ENCODE measurements around the gene INPP5B. TPM values are rescaled to one million over a fixed set of nuclear protein-coding genes. Genes with fewer than 3 reads are reported as not detected.
"Not testable (repeated sequence)": the region's sequence is repeated elsewhere in the genome, so short reads cannot be mapped to it uniquely, and the experiment has no call there.

INPP5B gene
- total and polyA plus RNA-seq, 2 donors = 23.1 to 24.8 TPM

GRCh38 chr1:37907416-37908125 is 39.3 kb downstream of the INPP5B start:
- H3K4me1 ChIP-seq (ENCODE audit: control insufficient read depth in 2 of 2, insufficient read depth in 2 of 2, low read length in 2 of 2); H3K27ac ChIP-seq (ENCODE audit: low read depth in 1 of 2, low read length in 1 of 2); H3K36me3 ChIP-seq (ENCODE audit: control insufficient read depth in 2 of 2, insufficient read depth in 2 of 2, low read length in 1 of 2); DNase-seq (ENCODE audit: low read depth in 6 of 9, low spot score in 9 of 9); H3K4me3 ChIP-seq (ENCODE audit: low read length in 2 of 2); H3K27me3 ChIP-seq (ENCODE audit: control insufficient read depth in 2 of 2, insufficient read depth in 1 of 2, low read length in 1 of 2): not testable (repeated sequence)
- peaks cover 0 to 15% of the 10 kb centered on the region in 2 donors for H3K9me3 ChIP-seq (ENCODE audit: control insufficient read depth in 2 of 2, insufficient read depth in 1 of 2, low read length in 1 of 2)
- over 99% methylated on average over 6 of the region's 6 CpGs for WGBS

- not testable (repeated sequence) for H3K4me1 ChIP-seq (ENCODE audit: control insufficient read depth in 2 of 2, insufficient read depth in 2 of 2, low read length in 2 of 2); H3K36me3 ChIP-seq (ENCODE audit: control insufficient read depth in 2 of 2, insufficient read depth in 2 of 2, low read length in 1 of 2)
- 97% methylated on average over 3 of the region's 3 CpGs for WGBS
These were observed 40.3 kb downstream of the INPP5B start for GRCh38 chr1:37906591-37906990.

DNA sequence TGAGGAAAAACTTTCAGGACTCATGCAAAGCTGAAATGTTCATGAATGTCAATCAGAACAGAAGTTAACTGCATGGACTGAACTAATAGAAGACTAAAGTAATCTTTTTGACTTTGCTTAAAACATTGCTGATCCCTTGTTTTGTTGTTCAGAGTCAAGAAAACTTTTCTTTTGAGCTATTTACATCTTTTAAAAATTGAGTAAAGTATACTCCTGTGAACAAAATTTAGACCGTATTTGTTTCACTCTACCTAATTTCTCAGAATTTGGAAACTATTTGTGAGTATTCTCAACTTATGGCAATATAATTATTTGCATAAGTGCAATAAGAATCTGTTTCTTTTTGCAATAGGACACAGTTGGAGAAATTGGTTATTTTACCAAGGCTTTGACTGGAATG is 41.1 kb downstream of the INPP5B start:
- H3K9me3 ChIP-seq (ENCODE audit: control insufficient read depth in 2 of 2, insufficient read depth in 1 of 2, low read length in 1 of 2) = peaks cover 0 to 9% of the 10 kb centered on the region in 2 donors
- WGBS = 99% methylated on average over 1 of the region's 1 CpG
- H3K4me1 ChIP-seq (ENCODE audit: control insufficient read depth in 2 of 2, insufficient read depth in 2 of 2, low read length in 2 of 2) = no peaks in the 10 kb centered on the region
- H3K36me3 ChIP-seq (ENCODE audit: control insufficient read depth in 2 of 2, insufficient read depth in 2 of 2, low read length in 1 of 2) = no peaks in the 10 kb centered on the region
- no peak overlapping the region for H3K4me3 ChIP-seq (ENCODE audit: low read length in 2 of 2)
- no peaks in the 10 kb centered on the region for H3K27me3 ChIP-seq (ENCODE audit: control insufficient read depth in 2 of 2, insufficient read depth in 1 of 2, low read length in 1 of 2)
- H3K27ac ChIP-seq (ENCODE audit: low read depth in 1 of 2, low read length in 1 of 2) = no peak overlapping the region
- no peak for DNase-seq (ENCODE audit: low read depth in 6 of 9, low spot score in 9 of 9)

More at GRCh38 chr1:37906591-37906990, 40.3 kb downstream of the INPP5B start:
- not testable (repeated sequence) for H3K4me3 ChIP-seq (ENCODE audit: low read length in 2 of 2); H3K27ac ChIP-seq (ENCODE audit: low read depth in 1 of 2, low read length in 1 of 2); DNase-seq (ENCODE audit: low read depth in 6 of 9, low spot score in 9 of 9); H3K27me3 ChIP-seq (ENCODE audit: control insufficient read depth in 2 of 2, insufficient read depth in 1 of 2, low read length in 1 of 2)
- H3K9me3 ChIP-seq (ENCODE audit: control insufficient read depth in 2 of 2, insufficient read depth in 1 of 2, low read length in 1 of 2) = peaks cover 0 to 10% of the 10 kb centered on the region in 2 donors

DNA sequence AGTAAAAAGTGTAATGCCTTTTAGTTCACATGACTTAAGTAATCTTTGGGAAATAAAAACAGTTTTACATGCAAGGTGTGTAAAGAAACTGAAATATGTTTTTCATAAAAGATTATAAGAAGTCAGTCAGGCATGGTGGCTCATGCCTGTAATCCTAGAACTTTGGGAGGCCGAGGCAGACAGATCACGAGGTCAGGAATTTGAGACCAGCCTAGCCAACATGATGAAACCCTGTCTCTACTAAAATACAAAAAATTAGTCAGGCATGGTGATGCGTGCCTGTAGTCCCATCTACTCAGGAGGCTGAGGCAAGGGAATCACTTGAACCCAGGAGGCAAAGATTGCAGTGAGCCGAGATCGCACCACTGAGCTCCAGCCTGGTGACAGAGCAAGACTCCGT is 42.9 kb downstream of the INPP5B start:
- H3K9me3 ChIP-seq (ENCODE audit: control insufficient read depth in 2 of 2, insufficient read depth in 1 of 2, low read length in 1 of 2); H3K4me1 ChIP-seq (ENCODE audit: control insufficient read depth in 2 of 2, insufficient read depth in 2 of 2, low read length in 2 of 2); H3K27ac ChIP-seq (ENCODE audit: low read depth in 1 of 2, low read length in 1 of 2); H3K4me3 ChIP-seq (ENCODE audit: low read length in 2 of 2); DNase-seq (ENCODE audit: low read depth in 6 of 9, low spot score in 9 of 9); H3K27me3 ChIP-seq (ENCODE audit: control insufficient read depth in 2 of 2, insufficient read depth in 1 of 2, low read length in 1 of 2); H3K36me3 ChIP-seq (ENCODE audit: control insufficient read depth in 2 of 2, insufficient read depth in 2 of 2, low read length in 1 of 2): not testable (repeated sequence)
- 95% methylated on average over 6 of the region's 6 CpGs for WGBS

DNA sequence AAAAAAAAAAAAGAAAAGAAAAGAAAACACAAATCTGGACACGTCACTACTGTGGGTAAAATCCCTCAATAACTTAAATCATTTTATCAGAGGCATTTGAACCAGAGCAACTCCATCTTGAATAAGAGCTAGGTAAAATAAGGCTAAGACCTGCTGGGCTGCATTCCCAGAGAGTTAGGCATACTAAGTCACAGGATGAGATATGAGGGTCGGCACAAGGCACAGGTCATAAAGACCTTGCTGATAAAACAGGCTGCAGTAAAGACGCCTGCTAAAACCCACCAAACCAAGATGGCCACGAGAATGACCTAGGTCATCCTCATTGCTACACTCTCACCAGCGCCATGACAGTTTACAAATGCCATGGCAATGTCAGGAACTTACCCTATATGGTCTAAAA is 43.9 kb downstream of the INPP5B start:
- Histone ChIP-seq H3K27me3 (ENCODE audit: control insufficient read depth in 2 of 2, insufficient read depth in 1 of 2, low read length in 1 of 2) (no peaks in the 10 kb centered on the region), H3K4me1 (ENCODE audit: control insufficient read depth in 2 of 2, insufficient read depth in 2 of 2, low read length in 2 of 2) (no peaks in the 10 kb centered on the region), H3K9me3 (ENCODE audit: control insufficient read depth in 2 of 2, insufficient read depth in 1 of 2, low read length in 1 of 2) (peaks cover 0 to 9% of the 10 kb centered on the region in 2 donors), H3K36me3 (ENCODE audit: control insufficient read depth in 2 of 2, insufficient read depth in 2 of 2, low read length in 1 of 2) (no peaks in the 10 kb centered on the region), H3K4me3 (ENCODE audit: low read length in 2 of 2) (no peak overlapping the region), H3K27ac (ENCODE audit: low read depth in 1 of 2, low read length in 1 of 2) (no peak overlapping the region)
- no peak for DNase-seq (ENCODE audit: low read depth in 6 of 9, low spot score in 9 of 9)
- over 99% methylated on average over 5 of the region's 5 CpGs for WGBS

DNA sequence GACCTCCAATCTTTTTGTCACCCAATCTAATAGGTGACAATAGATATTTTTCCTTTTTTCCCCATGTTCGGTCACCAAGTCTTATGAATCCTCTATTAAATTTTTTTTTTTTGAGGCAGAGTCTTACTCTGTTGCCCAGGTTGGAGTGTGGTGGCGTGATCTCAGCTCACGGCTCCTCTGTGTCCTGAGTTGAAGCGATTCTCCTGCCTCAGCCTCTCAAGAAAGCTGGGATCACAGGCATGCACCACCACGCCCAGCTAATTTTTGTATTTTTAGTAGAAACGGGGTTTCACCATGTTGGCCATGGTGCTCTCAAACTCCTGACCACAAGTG is 45.0 kb downstream of the INPP5B start:
- DNase-seq (ENCODE audit: low read depth in 6 of 9, low spot score in 9 of 9) = no peak
- Histone ChIP-seq H3K27ac (ENCODE audit: low read depth in 1 of 2, low read length in 1 of 2) (no peak overlapping the region), H3K27me3 (ENCODE audit: control insufficient read depth in 2 of 2, insufficient read depth in 1 of 2, low read length in 1 of 2) (no peaks in the 10 kb centered on the region), H3K4me3 (ENCODE audit: low read length in 2 of 2) (no peak overlapping the region), H3K4me1 (ENCODE audit: control insufficient read depth in 2 of 2, insufficient read depth in 2 of 2, low read length in 2 of 2) (no peaks in the 10 kb centered on the region), H3K36me3 (ENCODE audit: control insufficient read depth in 2 of 2, insufficient read depth in 2 of 2, low read length in 1 of 2) (no peaks in the 10 kb centered on the region), H3K9me3 (ENCODE audit: control insufficient read depth in 2 of 2, insufficient read depth in 1 of 2, low read length in 1 of 2) (peaks cover 0 to 9% of the 10 kb centered on the region in 2 donors)
- 92% methylated on average over 6 of the region's 6 CpGs for WGBS

DNA sequence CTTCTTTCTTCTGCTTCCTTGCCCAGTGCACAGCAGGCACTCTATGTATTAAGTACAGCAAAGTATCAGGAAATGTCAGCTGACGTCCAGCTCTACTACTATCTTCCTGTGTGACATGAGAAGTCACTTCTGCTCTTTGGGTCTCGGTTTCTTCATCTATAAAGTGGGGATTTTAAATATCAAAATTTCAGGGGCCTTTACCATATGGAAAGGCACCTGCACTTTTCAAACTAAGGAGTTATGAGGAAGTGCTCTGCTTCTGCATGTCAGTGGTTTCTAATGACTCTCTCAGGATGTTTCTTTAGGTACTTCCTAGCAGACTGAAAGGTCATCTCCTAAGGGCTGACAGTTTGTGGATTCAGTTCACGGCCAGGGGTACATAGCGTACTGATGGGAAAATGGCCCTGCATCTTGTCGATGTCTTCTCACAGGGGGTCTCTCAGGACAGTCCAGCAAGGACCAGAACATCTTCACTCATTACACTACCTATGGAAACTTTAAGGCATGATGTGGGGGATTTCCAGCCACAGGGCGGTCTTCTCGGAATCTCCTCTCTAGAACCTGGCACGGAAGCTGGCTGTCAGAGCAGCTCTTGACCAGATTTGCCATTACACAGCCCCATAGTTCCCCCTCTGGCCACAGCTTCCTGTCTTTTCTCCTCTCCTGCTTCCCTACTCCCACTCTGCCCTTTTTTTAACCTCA is 45.5 kb downstream of the INPP5B start:
- peaks cover 0 to 5% of the 10 kb centered on the region in 2 donors for H3K9me3 ChIP-seq (ENCODE audit: control insufficient read depth in 2 of 2, insufficient read depth in 1 of 2, low read length in 1 of 2)
- H3K27ac ChIP-seq (ENCODE audit: low read depth in 1 of 2, low read length in 1 of 2) = peak overlapping the region; percentile 33 to 43
- WGBS = 65% methylated on average over 8 of the region's 8 CpGs
- no peak for DNase-seq (ENCODE audit: low read depth in 6 of 9, low spot score in 9 of 9)
- no peaks in the 10 kb centered on the region for H3K4me1 ChIP-seq (ENCODE audit: control insufficient read depth in 2 of 2, insufficient read depth in 2 of 2, low read length in 2 of 2)
- no peak overlapping the region for H3K4me3 ChIP-seq (ENCODE audit: low read length in 2 of 2)
- no peaks in the 10 kb centered on the region for H3K36me3 ChIP-seq (ENCODE audit: control insufficient read depth in 2 of 2, insufficient read depth in 2 of 2, low read length in 1 of 2)
- no peaks in the 10 kb centered on the region for H3K27me3 ChIP-seq (ENCODE audit: control insufficient read depth in 2 of 2, insufficient read depth in 1 of 2, low read length in 1 of 2)

- not testable (repeated sequence) for H3K9me3 ChIP-seq (ENCODE audit: control insufficient read depth in 2 of 2, insufficient read depth in 1 of 2, low read length in 1 of 2); H3K27me3 ChIP-seq (ENCODE audit: control insufficient read depth in 2 of 2, insufficient read depth in 1 of 2, low read length in 1 of 2); H3K27ac ChIP-seq (ENCODE audit: low read depth in 1 of 2, low read length in 1 of 2); H3K4me3 ChIP-seq (ENCODE audit: low read length in 2 of 2); H3K4me1 ChIP-seq (ENCODE audit: control insufficient read depth in 2 of 2, insufficient read depth in 2 of 2, low read length in 2 of 2); H3K36me3 ChIP-seq (ENCODE audit: control insufficient read depth in 2 of 2, insufficient read depth in 2 of 2, low read length in 1 of 2); DNase-seq (ENCODE audit: low read depth in 6 of 9, low spot score in 9 of 9)
- WGBS = 100% methylated on average over 3 of the region's 3 CpGs
These were observed 49.3 kb downstream of the INPP5B start for GRCh38 chr1:37897563-37897962.

DNA sequence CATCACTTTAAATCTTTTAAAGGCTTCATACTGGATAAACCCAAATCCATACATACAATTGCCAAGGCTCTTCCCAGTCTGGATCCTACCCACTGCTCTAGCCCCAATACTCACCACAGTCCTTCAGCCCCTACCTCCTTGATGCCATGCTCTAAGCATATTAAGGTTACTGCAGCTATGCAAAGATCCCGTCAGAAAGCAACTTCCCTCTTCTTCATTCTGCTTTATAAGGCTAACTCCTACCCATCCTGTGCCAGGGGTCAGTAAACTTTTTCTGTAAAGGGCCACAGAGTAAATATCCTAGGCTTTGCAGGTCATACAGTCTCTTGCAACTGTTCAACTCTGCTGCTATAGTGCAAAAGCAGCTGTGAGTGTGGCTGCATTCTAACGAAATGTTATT is 53.2 kb downstream of the INPP5B start:
- no peak for DNase-seq (ENCODE audit: low read depth in 6 of 9, low spot score in 9 of 9)
- 95% methylated on average over 2 of the region's 2 CpGs for WGBS
- H3K27ac ChIP-seq (ENCODE audit: low read depth in 1 of 2, low read length in 1 of 2) = no peak overlapping the region
- H3K4me1 ChIP-seq (ENCODE audit: control insufficient read depth in 2 of 2, insufficient read depth in 2 of 2, low read length in 2 of 2) = no peaks in the 10 kb centered on the region
- H3K27me3 ChIP-seq (ENCODE audit: control insufficient read depth in 2 of 2, insufficient read depth in 1 of 2, low read length in 1 of 2) = no peaks in the 10 kb centered on the region
- no peak overlapping the region for H3K4me3 ChIP-seq (ENCODE audit: low read length in 2 of 2)
- H3K36me3 ChIP-seq (ENCODE audit: control insufficient read depth in 2 of 2, insufficient read depth in 2 of 2, low read length in 1 of 2) = peaks cover 8 to 11% of the 10 kb centered on the region in 2 donors
- no peaks in the 10 kb centered on the region for H3K9me3 ChIP-seq (ENCODE audit: control insufficient read depth in 2 of 2, insufficient read depth in 1 of 2, low read length in 1 of 2)
